Kidney capillary endothelial cell (primary cell): ENCODE results near the gene LDB2.

Source experiments
- DNase-seq: peaks from one replicate; pipeline ENCODE4 v3.0.0-alpha.2; 2018; ENCODE audit warnings: low spot score

LDB2 gene

DNA sequence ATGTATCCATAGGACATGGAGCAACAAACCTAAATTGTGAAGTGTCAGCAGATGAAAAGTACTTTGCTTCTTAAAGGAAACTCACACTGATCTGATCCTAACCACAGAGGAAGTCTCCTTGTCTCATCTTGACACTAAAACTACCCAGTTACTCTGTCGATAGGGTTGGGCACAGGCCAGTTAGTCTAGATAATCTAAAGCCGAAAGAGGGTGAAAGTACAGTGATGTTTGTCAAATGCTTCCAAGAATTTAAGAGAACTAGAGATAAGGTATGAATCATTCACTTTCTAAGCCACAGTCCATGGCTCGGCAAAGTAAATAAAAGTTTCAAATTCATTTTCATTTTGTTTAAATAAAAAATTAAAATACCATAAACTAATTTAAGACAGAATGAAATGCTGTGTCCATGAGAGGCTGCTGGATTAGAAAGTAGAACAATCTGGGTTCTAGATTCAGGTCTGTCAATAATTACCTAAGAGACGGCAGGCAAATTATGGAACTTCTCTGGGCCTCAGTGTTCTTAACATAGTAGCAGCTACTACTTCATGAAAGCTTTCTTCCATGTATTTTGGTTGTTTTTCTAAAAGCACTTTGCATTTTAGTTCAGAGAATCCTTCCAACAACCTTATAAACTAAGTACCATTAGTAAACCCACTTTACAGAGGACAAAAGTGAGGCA lies 176.7 kb downstream of the LDB2 start:
- no peak for DNase-seq

DNA sequence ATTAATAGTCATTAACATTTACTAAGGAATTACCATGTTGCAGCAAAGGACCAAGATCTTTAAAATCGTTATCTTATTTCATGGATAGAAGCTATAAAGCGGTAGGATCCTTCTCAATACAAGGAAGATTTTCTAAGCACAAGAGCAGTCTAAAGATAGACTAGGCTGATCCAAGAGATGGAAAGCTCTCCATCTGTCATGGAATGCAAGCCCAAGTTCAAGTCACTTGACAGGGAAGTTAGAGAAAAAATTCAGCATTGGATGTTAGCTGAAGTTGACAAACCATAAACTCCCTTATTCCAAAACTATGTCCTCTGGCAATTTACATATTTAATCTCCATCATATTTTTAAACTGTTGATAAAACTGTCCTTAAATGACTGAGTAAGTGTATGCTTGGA lies 177.7 kb downstream of the LDB2 start:
- DNase-seq: no peak

- no peak for DNase-seq
Measured at GRCh38 chr4:16717266-16717970, 181.0 kb downstream of the LDB2 start.

- DNase-seq: no peak
Measured at GRCh38 chr4:16715482-16715881, 183.0 kb downstream of the LDB2 start.

GRCh38 chr4:16714191-16714590 lies 184.3 kb downstream of the LDB2 start:
- no peak for DNase-seq

GRCh38 chr4:16713696-16714095 lies 184.7 kb downstream of the LDB2 start:
- no peak for DNase-seq

DNA sequence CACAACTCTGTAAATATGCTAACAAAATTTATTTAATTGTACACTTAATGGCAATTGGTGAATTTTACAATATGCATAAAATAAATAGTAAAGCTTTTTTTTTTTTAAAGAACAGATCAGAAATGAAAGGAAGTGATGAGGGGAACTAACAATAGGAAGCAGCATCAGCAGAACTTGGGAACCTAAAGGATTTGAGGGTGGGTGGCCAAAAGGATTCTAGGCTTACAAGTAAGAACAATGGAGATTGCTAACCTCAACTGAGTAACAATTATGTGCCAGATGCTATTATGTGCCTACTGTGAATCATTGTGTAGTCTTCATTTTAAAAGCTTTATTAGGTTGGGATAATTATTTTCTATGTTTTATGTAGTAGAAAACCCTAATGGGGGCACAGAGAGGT lies 185.2 kb downstream of the LDB2 start:
- DNase-seq: peak; percentile 22

GRCh38 chr4:16710198-16710597 lies 188.2 kb downstream of the LDB2 start:
- DNase-seq: no peak

DNA sequence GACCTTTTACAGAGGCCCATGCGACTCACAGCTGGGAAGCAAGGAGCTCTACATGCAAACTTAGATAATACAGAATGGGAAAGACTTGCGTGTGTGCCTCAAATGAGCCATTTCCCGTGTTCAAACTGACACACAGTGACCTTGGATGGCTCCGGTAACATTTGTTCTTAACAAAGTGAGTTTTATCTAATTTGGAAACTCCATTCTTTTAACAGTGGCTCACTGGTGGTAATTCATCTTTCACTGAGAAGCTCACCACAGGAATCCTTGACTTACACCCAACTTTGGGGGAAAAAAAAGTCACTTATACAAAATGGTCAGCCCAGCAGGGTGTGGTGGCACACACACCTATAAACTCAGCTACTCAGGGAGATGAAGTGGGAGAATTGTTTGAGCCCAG lies 190.6 kb downstream of the LDB2 start:
- DNase-seq: peak; percentile 8

DNA sequence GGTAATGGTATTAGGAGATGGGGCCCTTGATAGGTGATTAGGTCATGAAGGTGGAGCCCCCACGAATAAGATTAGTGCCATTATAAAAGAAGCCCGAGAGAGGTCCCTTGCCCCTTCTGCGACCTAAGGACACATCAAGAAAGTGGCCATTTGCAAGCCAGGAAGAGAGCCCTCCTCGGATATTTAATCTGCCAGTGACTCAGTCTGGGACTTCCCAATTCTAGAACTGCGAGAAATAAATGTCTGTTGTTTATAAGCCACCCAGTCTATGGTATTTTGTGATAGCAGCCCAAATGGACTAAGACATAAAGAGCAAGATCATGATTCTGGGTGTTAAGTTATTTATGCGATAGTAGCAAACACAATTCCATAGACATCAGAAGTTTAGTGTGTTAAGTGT lies 192.2 kb downstream of the LDB2 start:
- DNase-seq: no peak

GRCh38 chr4:16705341-16705740 lies 193.1 kb downstream of the LDB2 start:
- DNase-seq: no peak

GRCh38 chr4:16704489-16704888 lies 194.0 kb downstream of the LDB2 start:
- DNase-seq: no peak

DNA sequence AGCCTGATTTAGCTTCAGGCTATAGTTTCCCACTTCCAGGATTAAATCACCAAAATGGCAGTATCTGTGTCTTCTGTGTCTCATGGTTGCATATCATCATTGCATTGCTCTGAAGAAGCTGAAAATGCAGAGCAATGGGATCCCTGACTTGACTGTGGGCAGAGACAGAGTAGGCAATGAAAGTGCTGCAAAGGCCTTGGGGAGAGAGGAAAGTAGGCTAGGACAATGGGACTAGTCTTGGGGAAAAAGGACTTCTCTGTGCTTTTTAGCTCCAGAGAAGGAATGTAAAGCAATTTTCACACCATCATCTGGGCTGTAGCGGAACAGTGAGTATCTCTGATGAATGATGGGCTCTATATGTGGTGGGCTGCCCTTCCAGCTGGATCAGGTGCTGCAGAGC lies 202.5 kb downstream of the LDB2 start:
- no peak for DNase-seq

GRCh38 chr4:16694884-16695276 lies 203.6 kb downstream of the LDB2 start:
- DNase-seq: no peak

DNA sequence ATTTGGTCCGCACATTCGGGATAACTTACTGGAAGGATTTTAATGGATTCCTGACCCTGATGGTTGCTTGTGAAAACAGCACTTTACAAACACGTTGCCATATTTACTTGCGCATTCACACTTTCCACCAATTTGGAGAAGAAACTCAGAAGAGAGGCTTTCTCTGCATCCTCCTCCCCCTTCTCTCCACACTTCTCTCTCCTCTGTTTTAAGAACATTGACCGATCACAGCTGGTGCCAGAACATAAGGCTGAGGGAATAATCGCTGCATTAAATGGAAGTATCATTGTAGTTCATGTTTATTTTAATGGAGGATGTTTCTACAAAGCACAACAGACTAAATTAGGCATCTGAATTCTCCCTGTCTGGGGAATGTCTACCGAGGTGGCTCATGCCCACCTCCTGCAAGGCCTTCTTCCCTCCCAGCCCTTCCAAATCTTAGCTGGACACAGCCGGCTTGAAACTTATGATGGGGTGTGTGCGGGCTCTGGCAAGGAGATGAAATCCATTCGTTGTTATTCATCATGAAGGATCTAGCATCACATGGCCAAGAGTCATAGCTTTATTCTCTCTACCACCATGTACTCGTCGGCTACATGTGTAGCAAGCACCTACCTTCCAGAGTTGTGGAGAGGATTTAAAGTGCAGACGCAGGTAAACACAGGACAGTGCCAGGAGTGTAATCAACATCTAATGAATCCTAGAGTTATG lies 204.1 kb downstream of the LDB2 start:
- DNase-seq: no peak

DNA sequence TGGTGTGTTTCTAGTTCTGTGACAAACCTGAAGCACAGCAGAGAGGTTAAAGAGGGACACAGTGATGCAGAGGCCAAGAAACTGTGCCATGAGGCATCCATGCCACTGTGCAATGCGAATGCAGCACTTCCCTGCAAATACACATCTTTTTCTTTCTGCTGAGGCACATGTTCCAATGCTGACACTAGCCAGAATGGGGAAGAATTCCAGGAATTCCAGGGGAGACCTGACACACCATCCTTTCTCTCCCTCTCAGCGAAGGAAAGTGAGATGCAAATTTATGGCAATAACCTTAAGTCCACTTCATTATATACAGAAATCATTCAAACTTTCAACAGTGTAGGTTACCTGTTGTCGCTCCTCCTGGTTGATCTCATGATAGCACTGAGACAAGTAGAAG lies 204.8 kb downstream of the LDB2 start:
- no peak for DNase-seq

GRCh38 chr4:16692961-16693506 lies 205.4 kb downstream of the LDB2 start:
- no peak for DNase-seq

DNA sequence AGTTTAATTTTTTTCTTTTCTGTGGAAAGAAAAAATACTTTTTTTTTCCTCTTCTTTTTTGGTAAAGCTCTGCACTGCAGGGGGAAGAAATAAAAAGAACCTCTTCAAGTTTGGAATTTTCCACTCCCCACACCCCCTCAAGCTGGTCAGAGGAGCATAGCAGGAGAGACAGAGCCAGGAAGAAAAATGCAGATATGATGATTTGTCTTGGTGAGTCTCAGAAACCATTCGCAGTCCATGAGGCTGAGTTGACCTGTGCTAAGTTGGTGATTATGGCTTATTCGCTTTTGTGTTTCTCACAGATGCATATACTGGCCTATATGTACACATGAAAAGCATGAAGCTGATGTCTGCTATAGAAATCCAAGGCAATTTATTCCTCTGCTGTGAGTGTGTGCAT lies 205.9 kb downstream of the LDB2 start:
- DNase-seq: no peak

DNA sequence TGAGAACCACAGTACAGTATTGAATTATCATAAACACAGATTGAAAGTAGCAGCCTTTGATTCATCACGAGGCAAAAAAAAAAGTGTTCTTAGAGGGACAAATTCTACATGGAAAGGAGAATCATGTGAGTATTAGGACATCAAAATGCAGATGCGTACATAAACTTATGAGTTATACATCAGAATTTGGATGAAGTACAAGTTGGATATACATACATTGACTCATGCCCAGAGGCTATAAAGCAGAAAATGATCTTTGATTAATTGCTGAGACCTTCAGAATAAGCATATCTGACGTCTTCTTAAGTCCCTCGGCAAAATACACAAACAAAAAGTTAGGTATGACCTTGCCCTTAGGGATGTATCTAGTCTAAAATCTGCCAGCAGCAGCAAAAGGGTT lies 206.4 kb downstream of the LDB2 start:
- no peak for DNase-seq

DNA sequence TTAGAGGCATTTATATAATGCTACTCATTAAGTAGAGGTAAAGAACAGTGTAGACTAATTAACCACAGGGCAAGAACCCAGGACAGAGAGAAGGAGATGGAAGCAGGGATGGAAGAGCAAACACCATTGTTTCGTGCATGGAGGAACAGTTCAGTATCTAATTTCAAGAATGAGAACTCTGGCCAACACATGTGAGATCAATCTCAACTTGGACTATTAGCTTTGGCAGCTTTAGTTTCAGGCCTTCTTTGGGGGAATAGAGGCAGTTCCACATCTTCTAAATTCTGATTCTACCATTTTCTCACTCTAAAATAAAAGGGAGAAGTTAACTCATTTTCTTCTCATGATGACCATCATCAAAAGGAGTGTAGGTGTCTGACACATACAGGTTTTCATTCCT lies 207.0 kb downstream of the LDB2 start:
- DNase-seq: no peak

GRCh38 chr4:16687845-16688244 lies 210.6 kb downstream of the LDB2 start:
- DNase-seq: no peak

DNA sequence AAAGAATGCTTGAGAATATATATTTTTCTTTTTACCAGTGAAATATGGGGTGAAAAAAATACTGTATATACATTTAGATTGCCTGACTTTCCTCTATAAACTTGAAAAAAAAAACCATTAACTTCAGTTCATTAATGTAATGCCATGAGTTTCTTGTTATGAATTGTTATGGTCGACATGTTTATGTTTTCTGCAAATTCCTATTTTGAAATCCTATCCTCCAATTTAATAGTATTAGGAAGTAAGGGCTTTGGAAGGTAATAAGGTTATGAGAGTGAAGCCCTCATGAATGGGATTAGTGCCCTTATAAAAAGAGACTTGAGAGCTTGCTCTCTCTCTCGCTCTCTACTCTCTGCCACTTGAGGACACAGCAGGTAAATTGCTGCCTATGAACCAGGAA lies 211.4 kb downstream of the LDB2 start:
- no peak for DNase-seq

- DNase-seq: peak; percentile 7
Measured at GRCh38 chr4:16686195-16686594, 212.2 kb downstream of the LDB2 start.
